C4-2B (cell line): Measurements from ENCODE around the gene TSPEAR.

Source experiments
- H3K27ac ChIP-seq: fragments of 450-650 bp; 2 replicates; pipeline ENCODE4 v1.5.1; 2017
- ZFX ChIP-seq: fragments of 450-650 bp; IDR thresholded peaks from 2 replicates; pipeline ENCODE4 v1.6.1; 2017
- TF ChIP-seq, protein P1 (sequence below): fragments of 450-650 bp; conservative IDR thresholded peaks from 2 replicates; pipeline ENCODE4 v1.5.1; 2017; ENCODE audit warnings: mild to moderate bottlenecking

Gene TSPEAR

DNA sequence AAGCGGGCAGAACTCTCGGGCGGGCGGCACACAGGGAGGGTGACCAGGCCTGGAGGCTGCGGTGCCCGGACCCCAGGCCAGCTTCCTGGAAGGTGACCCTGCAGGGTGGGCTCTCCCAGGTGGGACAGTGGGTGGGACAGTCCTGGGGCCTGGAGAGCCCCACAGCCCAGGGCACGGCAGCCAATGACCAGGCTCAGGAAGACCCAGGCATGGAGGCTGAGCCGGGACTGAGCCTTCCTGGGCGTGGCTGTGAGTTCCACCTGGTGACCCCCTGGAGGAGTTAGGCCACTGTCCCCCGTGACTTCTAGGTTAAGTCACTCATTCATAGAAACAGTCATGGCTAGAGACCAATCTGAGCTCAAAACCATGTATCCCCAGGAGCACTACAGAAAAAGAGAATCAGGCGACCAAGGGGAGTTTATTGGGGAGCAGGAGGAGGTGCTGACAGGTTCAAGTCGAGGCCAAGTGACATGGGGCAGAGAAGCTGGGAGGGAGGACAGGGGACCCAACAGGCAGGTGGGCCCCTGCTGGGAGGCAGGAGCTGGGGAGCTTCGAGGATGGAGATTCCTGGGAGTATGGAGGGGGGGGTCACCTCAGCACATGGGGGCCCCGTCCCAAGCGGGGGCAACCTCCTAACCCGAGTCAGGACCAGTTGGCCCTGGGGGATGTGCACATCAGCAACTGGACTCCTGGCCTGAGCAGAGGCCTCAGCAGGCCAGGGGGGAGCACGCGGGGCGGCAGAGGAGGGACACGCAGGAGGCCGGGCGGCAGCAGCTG is 132.1 kb downstream of the TSPEAR start:
- TF ChIP-seq ZFX, result no peak
- TF ChIP-seq, protein P1, sequence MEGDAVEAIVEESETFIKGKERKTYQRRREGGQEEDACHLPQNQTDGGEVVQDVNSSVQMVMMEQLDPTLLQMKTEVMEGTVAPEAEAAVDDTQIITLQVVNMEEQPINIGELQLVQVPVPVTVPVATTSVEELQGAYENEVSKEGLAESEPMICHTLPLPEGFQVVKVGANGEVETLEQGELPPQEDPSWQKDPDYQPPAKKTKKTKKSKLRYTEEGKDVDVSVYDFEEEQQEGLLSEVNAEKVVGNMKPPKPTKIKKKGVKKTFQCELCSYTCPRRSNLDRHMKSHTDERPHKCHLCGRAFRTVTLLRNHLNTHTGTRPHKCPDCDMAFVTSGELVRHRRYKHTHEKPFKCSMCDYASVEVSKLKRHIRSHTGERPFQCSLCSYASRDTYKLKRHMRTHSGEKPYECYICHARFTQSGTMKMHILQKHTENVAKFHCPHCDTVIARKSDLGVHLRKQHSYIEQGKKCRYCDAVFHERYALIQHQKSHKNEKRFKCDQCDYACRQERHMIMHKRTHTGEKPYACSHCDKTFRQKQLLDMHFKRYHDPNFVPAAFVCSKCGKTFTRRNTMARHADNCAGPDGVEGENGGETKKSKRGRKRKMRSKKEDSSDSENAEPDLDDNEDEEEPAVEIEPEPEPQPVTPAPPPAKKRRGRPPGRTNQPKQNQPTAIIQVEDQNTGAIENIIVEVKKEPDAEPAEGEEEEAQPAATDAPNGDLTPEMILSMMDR, result no peak
- no peak overlapping the region for H3K27ac ChIP-seq

DNA sequence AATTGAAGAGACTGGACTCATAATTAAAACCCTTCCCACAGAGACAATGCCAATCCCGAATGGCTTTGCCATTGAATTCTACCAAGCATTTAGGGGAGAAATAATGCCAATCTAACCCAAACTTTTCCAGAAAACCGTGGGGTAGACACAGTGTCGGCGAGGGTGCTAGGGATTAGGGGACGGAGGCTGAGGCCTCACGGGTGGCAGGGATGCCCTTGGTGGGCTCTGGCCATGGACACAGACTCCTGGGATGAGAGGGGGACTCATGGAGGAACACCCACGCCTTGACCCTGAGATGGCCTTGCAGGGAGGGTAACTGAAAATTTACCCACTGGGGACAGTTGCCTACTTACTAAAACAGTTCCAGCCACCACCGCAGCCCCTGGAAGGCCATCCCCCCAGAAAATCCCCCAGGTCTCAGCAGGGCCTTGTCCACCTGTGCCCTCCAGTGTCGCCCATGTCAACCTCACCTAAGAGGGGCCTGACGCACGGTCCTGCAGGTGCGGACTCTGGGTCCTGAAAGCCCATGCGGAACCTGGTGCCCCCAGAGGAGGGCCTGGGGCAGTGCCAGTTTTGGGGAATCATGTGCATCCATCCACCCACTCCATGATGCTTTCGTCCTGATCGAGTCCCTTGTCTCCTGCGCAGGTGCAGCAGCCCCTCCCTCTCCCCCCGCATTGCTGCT is 132.9 kb downstream of the TSPEAR start:
- TF ChIP-seq, protein P1, result no peak
- TF ChIP-seq ZFX, result no peak
- H3K27ac ChIP-seq, result no peak overlapping the region

DNA sequence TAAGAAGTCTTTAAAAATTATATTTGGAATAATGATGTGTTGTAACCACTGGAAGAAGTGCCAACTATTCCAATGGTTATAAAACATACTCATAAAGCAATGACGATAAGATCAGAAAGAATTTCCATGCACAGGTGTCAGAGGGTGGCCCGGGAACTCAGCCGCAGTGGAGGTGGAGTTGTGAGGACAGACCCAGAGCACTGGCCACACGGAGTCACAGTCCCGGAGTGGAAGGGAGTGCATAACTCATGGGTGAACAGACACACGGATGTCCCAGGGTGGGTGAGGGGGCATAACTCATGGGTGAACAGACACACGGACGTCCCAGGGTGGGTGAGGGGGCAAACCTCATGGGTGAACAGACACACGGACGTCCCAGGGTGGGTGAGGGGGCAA is 135.3 kb downstream of the TSPEAR start:
- no peak overlapping the region for H3K27ac ChIP-seq
- no peak for TF ChIP-seq ZFX
- TF ChIP-seq, protein P1, result no peak

DNA sequence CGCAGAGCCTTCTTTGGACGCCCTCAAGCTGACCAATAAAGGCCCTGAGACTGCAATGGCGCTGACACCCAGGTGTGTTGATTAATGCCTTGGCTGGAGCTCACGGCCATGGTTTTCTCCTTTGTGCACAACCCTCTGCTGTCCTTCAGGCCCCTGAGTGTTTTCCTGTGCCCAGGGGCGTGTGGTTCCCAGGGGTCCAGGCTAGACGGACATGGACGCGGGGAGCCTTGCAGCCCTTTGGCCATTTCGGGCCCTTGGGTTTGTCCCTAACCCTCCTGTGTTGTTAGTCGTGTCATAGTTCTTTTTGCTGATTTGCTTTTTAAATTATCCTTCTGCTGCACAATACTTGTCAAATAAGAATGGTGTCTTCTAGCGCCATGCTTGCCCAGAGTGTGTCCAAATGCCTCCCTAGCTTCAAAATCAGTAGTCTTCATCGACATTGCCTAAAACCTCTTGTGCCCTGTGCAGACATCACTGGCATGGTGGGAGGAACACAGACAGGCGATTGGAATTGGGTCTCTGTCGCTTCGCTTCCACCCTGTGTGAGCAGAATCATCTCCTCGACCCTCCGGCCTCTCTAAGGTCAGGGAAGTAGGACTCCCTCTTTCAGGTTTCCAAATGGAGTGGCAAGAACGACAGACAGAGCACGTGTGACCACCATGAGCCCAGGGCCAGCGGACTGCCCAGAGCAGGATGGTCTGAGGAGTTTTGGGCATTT is 135.9 kb downstream of the TSPEAR start:
- H3K27ac ChIP-seq, result no peak overlapping the region
- no peak for TF ChIP-seq ZFX
- TF ChIP-seq, protein P1, result no peak

DNA sequence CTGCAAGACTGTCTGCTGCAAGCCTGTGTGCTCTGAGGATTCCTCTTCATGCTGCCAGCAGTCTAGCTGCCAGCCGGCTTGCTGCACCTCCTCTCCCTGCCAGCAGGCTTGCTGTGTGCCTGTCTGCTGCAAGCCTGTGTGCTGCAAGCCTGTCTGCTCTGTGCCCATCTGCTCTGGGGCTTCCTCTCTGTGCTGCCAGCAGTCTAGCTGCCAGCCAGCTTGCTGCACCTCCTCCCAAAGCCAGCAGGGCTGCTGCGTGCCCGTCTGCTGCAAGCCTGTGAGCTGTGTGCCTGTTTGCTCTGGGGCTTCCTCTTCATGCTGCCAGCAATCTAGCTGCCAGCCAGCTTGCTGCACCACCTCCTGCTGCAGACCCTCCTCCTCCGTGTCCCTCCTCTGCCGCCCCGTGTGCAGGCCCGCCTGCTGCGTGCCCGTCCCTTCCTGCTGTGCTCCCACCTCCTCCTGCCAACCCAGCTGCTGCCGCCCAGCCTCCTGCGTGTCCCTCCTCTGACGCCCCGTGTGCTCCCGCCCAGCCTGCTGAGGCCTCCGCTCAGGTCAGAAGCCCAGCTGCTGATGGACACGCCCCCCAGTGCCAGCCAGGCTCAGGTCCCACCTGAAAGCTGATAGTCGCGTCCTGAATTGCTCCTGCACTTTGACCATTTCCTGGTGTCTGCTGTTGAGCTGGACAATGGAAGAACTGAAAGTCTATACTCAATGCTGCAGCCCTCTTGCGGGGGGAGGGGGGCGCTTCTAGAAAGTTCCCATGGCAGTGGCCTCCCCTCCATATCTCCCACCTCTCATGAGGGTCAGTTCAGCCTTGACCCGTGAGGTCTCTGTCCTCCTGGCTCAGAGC is 136.7 kb downstream of the TSPEAR start:
- TF ChIP-seq ZFX, result no peak
- TF ChIP-seq, protein P1, result no peak; the same call in 1 of the 2 replicates
- H3K27ac ChIP-seq, result peak overlapping the region; percentile 31; the same call in 1 of the 2 replicates

DNA sequence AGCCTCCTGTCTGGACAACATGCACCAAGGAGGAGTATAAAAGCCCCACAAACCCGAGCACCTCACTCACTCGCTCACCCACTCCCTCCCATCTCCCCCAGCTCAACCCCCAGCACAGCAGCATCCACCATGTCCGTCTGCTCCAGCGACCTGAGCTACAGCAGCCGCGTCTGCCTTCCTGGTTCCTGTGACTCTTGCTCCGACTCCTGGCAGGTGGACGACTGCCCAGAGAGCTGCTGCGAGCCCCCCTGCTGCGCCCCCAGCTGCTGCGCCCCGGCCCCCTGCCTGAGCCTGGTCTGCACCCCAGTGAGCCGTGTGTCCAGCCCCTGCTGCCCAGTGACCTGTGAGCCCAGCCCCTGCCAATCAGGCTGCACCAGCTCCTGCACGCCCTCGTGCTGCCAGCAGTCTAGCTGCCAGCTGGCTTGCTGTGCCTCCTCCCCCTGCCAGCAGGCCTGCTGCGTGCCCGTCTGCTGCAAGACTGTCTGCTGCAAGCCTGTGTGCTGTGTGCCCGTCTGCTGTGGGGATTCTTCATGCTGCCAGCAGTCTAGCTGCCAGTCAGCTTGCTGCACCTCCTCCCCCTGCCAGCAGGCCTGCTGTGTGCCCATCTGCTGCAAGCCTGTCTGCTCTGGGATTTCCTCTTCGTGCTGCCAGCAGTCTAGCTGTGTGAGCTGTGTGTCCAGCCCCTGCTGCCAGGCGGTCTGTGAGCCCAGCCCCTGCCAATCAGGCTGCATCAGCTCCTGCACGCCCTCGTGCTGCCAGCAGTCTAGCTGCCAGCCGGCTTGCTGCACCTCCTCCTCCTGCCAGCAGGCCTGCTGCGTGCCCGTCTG is 137.5 kb downstream of the TSPEAR start, which contains the start of gene KRTAP10-4:
Gene KRTAP10-4 (plus strand): TSS at position 100 of the 827 bp plus-strand sequence. CDS start 30 bp downstream, at position 130.
- H3K27ac ChIP-seq, result peak within 1 kb of the TSS; percentile 31; the same call in 1 of the 2 replicates
